Hepatocyte (in vitro differentiated cells): ENCODE results near the gene AXIN1. TPM values are rescaled to one million over a fixed set of nuclear protein-coding genes. Genes with fewer than 3 reads are reported as not detected.
"Not testable (repeated sequence)": the region's sequence is repeated elsewhere in the genome, so short reads cannot be mapped to it uniquely, and the experiment has no call there.

Source experiments
- DNase-seq: peaks from one replicate; pipeline ENCODE4 v3.0.0-alpha.2; 2016; ENCODE audit warnings: low spot score
- H2AFZ ChIP-seq: fragments of 200-600 bp; sonication (generic); 2 replicates; pipeline ENCODE4 v1.6.0; 2016; ENCODE audit warnings: antibody characterized with exemption, mild to moderate bottlenecking
- H3K27ac ChIP-seq: fragments of 200-600 bp; sonication (generic); 2 replicates; pipeline ENCODE4 v1.5.1; 2016; ENCODE audit warnings: mild to moderate bottlenecking
- H3K27me3 ChIP-seq: fragments of 200-600 bp; sonication (generic); 2 replicates; pipeline ENCODE4 v1.6.1; 2016
- H3K36me3 ChIP-seq: fragments of 200-600 bp; sonication (generic); replicated peaks from 2 replicates; pipeline ENCODE4 v1.5.1; 2016; ENCODE audit warnings: low read depth; ENCODE audit not compliant: insufficient read depth
- H3K4me1 ChIP-seq: fragments of 200-600 bp; sonication (generic); 2 replicates; pipeline ENCODE4 v1.5.1; 2016; ENCODE audit warnings: mild to moderate bottlenecking, moderate library complexity; ENCODE audit not compliant: insufficient read depth
- H3K4me2 ChIP-seq: fragments of 200-600 bp; sonication (generic); 2 replicates; pipeline ENCODE4 v1.6.0; 2016
- H3K4me3 ChIP-seq: fragments of 200-600 bp; sonication (generic); 2 replicates; pipeline ENCODE4 v1.5.1; 2016; ENCODE audit warnings: mild to moderate bottlenecking
- H3K79me2 ChIP-seq: fragments of 200-600 bp; sonication (generic); 2 replicates; pipeline ENCODE4 v1.6.0; 2017; ENCODE audit warnings: mild to moderate bottlenecking
- H3K9me2 ChIP-seq: fragments of 200-600 bp; sonication (generic); replicated peaks from 2 replicates; pipeline ENCODE4 v1.6.0; 2017; ENCODE audit warnings: mild to moderate bottlenecking; ENCODE audit not compliant: insufficient read depth
- H3K9me3 ChIP-seq: fragments of 200-600 bp; sonication (generic); 2 replicates; pipeline ENCODE4 v1.5.1; 2016; ENCODE audit warnings: low read depth, mild to moderate bottlenecking
- H4K20me1 ChIP-seq: fragments of 200-600 bp; sonication (generic); 2 replicates; pipeline ENCODE4 v1.6.0; 2016; ENCODE audit warnings: mild to moderate bottlenecking; ENCODE audit not compliant: insufficient read depth, poor library complexity, severe bottlenecking
- EZH2 ChIP-seq: fragments of 200-600 bp; sonication (generic); IDR thresholded peaks from 2 replicates; pipeline ENCODE4 v1.6.1; 2016; ENCODE audit warnings: antibody characterized with exemption, mild to moderate bottlenecking, borderline replicate concordance
- EZH2phosphoT487 ChIP-seq: fragments of 200-600 bp; sonication (generic); IDR thresholded peaks from one replicate; pipeline ENCODE4 v1.6.1; 2018; ENCODE audit warnings: antibody characterized with exemption, mild to moderate bottlenecking, low read depth, moderate library complexity; ENCODE audit not compliant: unreplicated experiment, severe bottlenecking
- WGBS: methylation state at CpG from one replicate; pipeline ENCODE4 v1.1.6; 2016; ENCODE audit warnings: low lambda C conversion rate; ENCODE audit errors: missing lambda C conversion rate; 5-methylcytosine and 5-hydroxymethylcytosine counted together
- polyA plus RNA-seq: library from polyadenylated mRNA; unstranded; fragments of >200 nt; fragmentation: Nextera tagmentation; extraction: Ambion mirVana; gene quantifications from 2 replicates; pipeline ENCODE4 v1.2.1, GENCODE V29; 2016
- total RNA-seq: library from RNA; depleted of rRNA; stranded (reverse); fragments of >200 nt; gene quantifications from 2 replicates; pipeline ENCODE4 v1.2.3, GENCODE V29; 2014
- TF ChIP-seq, protein P1 (sequence below): fragments of 200-600 bp; sonication (generic); IDR thresholded peaks from 2 replicates; pipeline ENCODE4 v1.5.1; 2016; ENCODE audit warnings: antibody characterized with exemption, mild to moderate bottlenecking; ENCODE audit not compliant: poor library complexity

Gene AXIN1
- total and polyA plus RNA-seq, 2 experiments from 2014 or later, result 16.1 to 27.2 TPM

DNA sequence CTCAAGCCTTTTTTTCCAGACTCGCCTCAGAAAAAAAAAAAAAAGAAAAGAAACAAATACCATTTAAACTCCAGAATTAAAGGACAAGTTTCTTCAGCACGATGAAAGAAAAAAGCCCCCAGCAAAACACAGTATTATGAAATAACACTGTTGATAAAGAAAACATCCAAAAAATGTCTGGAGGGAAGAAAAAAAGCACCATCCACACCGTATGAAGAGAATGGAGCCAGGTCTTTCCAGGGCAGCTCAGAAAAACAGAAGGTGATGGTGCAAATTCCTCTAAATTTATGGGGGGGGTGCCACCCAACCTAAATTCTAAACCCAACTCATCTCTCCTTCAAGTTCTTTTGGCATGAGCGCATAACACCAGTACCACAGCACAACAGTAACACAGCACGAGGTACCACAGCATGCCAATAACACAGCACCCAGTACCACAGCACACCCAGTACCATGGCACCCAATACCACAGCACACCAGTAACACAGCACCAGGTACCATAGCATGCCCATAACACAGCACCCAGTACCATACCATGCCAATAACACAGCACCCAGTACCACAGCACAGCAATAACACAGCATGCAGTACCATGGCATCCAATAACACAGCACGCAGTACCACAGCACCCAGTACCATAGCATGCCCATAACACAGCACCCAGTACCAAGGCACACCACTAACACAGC, 19.0 kb downstream of the AXIN1 start:
- peaks cover 93% of the 10 kb centered on the region for H3K79me2 ChIP-seq
- TF ChIP-seq EZH2 (no peak), EZH2phosphoT487 (no peak)
- TF ChIP-seq, protein P1, sequence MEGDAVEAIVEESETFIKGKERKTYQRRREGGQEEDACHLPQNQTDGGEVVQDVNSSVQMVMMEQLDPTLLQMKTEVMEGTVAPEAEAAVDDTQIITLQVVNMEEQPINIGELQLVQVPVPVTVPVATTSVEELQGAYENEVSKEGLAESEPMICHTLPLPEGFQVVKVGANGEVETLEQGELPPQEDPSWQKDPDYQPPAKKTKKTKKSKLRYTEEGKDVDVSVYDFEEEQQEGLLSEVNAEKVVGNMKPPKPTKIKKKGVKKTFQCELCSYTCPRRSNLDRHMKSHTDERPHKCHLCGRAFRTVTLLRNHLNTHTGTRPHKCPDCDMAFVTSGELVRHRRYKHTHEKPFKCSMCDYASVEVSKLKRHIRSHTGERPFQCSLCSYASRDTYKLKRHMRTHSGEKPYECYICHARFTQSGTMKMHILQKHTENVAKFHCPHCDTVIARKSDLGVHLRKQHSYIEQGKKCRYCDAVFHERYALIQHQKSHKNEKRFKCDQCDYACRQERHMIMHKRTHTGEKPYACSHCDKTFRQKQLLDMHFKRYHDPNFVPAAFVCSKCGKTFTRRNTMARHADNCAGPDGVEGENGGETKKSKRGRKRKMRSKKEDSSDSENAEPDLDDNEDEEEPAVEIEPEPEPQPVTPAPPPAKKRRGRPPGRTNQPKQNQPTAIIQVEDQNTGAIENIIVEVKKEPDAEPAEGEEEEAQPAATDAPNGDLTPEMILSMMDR, result no peak
- no peak for DNase-seq
- no peak overlapping the region for H3K4me2 ChIP-seq
- no peak overlapping the region for H3K4me3 ChIP-seq
- H3K9me2 ChIP-seq, result no peaks in the 10 kb centered on the region
- peaks cover 25% of the 10 kb centered on the region for H4K20me1 ChIP-seq
- H2AFZ ChIP-seq, result no peak overlapping the region
- peak overlapping the region; percentile 22 for H3K27ac ChIP-seq
- H3K9me3 ChIP-seq, result no peaks in the 10 kb centered on the region
- H3K36me3 ChIP-seq, result no peaks in the 10 kb centered on the region
- no peaks in the 10 kb centered on the region for H3K27me3 ChIP-seq
- WGBS, result 83% methylated on average over 6 of the region's 6 CpGs
- H3K4me1 ChIP-seq, result peaks cover 41% of the 10 kb centered on the region

DNA sequence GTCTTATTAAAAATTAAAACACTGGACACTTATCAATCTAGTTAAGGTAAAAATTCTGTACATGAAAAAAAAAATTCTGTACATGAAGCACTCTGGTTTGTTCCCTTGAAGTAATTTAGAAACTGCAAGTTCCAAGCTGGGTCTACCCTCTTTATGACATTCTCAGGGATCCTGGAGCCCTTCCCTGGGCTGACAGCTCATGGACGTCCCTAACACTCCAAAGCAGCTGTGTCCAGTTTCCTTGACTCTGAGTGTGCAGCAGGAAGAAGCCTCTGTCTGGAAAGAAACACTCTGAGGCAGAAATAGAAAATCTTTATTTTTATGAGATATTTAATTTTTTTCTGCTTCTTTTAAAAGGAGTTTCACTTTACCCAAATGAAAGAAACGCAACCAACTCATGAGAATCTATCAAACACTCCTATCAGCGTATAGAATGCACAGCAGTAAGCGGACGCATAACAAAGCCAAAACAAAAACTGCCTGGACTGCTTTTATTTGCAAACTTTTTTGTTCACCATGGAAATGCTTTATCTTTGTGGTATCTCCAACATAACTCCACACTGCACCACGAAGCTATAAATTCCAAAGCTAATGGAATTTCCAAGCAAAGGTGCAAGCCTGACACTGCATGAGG, 21.2 kb downstream of the AXIN1 start:
- not testable (repeated sequence) for H3K9me2 ChIP-seq, H3K36me3 ChIP-seq, H3K9me3 ChIP-seq, H3K27me3 ChIP-seq, H2AFZ ChIP-seq, H3K4me3 ChIP-seq
- peak overlapping the region; percentile 69 for H3K4me2 ChIP-seq
- DNase-seq, result peak; percentile 50
- H3K79me2 ChIP-seq, result peaks cover 88% of the 10 kb centered on the region
- H3K4me1 ChIP-seq, result peaks cover 53% of the 10 kb centered on the region
- 28% methylated on average over 6 of the region's 6 CpGs for WGBS
- H3K27ac ChIP-seq, result peak overlapping the region; percentile 98
- H4K20me1 ChIP-seq, result peaks cover 10% of the 10 kb centered on the region

DNA sequence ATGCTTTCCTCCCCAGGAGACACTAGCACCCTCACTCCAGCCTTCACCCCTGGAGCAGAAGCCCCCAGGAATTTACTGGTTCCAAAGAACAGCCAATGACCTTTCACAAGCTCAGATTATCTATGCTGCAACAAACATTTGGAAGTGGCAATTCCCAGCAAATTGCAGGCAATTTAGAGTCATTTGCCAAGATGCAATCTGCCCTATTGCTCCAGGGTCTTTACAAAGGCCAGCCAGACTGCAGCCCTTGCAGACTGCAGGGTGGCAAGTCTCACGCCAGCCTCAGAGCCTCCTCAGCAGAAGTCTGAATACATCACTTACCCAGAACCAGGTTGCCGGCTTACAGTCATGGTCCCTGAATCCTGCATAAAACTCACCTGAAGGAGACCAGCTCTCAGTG, 21.8 kb downstream of the AXIN1 start:
- TF ChIP-seq, protein P1, result no peak
- no peak for TF ChIP-seq EZH2phosphoT487
- TF ChIP-seq EZH2, result no peak
- Histone ChIP-seq H2AFZ (no peak overlapping the region), H3K27ac (peak overlapping the region; percentile 98), H4K20me1 (peaks cover 10% of the 10 kb centered on the region), H3K27me3 (no peaks in the 10 kb centered on the region), H3K79me2 (peaks cover 88% of the 10 kb centered on the region), H3K4me3 (no peak overlapping the region), H3K36me3 (no peaks in the 10 kb centered on the region), H3K9me3 (no peaks in the 10 kb centered on the region), H3K9me2 (no peaks in the 10 kb centered on the region), H3K4me1 (peaks cover 52% of the 10 kb centered on the region), H3K4me2 (peak overlapping the region; percentile 69)
- peak; percentile 32 for DNase-seq
- WGBS, result 42% methylated on average over 2 of the region's 2 CpGs

DNA sequence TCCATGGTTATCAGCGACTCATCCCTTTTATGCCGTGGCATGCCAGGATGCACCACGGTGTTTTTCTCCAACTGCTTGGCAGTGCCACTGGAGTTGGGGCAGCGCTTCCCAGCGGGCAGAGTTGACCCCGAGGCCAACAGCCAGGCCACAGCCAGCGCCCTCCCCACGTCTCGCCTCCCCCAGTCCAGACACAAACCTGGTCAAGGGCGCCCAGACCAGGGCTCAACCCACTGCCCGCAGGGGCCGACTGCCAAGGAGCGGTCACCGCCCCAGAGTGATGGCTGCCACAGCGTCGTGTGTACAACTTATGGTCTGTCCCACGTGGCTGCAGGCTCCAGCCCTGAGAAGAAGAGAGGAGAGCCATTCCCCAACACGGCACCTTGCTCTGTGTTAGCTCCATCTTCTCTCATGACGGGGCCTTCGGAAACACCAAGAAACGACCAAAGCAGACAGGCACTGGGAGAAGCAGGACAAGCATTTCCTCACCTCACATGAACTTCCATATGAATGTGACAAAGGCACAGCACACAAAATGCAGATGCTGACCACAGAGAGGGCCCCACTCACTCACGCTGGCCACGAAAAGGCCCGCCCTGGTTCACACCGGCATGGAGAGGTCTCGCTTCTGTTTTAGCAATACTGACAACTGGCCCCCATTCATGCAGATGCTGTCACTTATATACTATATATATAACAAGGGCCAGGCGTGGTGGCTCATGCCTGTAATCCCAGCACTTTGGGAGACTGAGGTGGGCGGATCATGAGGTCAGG, 27.0 kb downstream of the AXIN1 start:
- peaks cover 93% of the 10 kb centered on the region for H3K79me2 ChIP-seq
- peak overlapping the region; percentile 57 for H3K27ac ChIP-seq
- WGBS, result 98% methylated on average over 28 of the region's 28 CpGs

More for the DNA sequence above, 27.0 kb downstream of the AXIN1 start:
- DNase-seq, result no peak
- H3K9me2 ChIP-seq, result no peaks in the 10 kb centered on the region
- no peaks in the 10 kb centered on the region for H3K9me3 ChIP-seq
- H3K4me1 ChIP-seq, result peaks cover 20% of the 10 kb centered on the region
- no peaks in the 10 kb centered on the region for H3K36me3 ChIP-seq
- H4K20me1 ChIP-seq, result peaks cover 11% of the 10 kb centered on the region
- no peaks in the 10 kb centered on the region for H3K27me3 ChIP-seq
- TF ChIP-seq, protein P1, result no peak
- TF ChIP-seq EZH2phosphoT487, result no peak
- no peak for TF ChIP-seq EZH2
- no peak overlapping the region for H3K4me3 ChIP-seq
- no peak overlapping the region for H3K4me2 ChIP-seq
- no peak overlapping the region for H2AFZ ChIP-seq
